SK-N-DZ (cell line): ENCODE data around the gene PC.

Source experiments
- DNase-seq: peaks from one replicate; pipeline ENCODE4 v3.0.0-alpha.2; 2015; ENCODE audit warnings: low spot score

PC gene

GRCh38 chr11:66854729-66855211 is 103.4 kb downstream of the PC start:
- DNase-seq = no peak

GRCh38 chr11:66854231-66854661 is 103.9 kb downstream of the PC start:
- DNase-seq = no peak

DNA sequence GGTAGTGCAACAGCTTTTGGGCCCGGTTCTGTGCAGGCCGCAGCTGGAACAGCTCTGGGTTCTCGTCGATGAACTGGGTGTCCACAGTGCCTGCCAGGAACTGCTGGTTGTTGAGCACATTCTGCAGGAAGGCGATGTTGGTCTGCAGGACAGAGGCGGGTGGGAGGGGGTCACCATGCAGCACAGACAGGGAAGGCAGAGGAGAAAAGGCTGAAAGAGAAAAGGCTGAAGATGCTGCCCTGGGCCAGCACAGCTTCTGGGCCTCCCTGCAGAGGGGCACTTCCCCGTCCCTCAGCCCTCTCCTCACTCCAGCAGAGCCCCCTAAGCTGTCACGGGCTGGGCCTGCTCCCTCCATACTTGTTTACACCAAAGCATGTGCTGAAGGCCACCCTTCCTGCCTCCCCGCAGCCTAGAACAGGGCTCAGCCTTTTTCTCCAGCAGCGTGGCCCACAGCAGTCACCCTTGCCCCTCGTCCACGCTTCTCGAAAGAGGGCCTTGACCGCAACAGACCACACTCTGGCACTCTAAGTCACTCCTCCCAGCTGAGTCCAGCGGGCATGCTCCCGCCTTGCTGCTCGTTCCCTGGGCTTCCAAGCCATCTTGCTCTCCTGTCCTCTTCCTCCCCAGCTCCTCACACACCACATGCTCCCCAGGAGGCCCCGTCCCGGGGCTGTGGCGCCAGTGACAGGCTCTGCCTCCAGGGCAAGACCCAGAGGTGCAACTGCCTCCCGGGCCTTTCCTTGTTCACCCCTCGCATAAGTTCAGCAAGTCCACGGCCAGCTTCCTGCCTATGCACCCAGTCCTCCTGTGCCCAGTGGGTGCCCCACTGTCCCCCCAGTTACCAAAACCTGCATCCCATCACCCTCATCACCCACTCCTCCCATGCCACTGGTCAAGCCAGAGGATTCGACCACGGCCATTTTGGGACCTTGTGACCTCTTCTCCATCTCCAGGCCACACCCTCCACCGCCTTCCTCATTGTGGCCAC is 104.6 kb downstream of the PC start:
- DNase-seq = no peak

GRCh38 chr11:66852466-66853241 is 105.5 kb downstream of the PC start:
- no peak for DNase-seq

GRCh38 chr11:66851698-66852465 is 106.3 kb downstream of the PC start:
- no peak for DNase-seq

- no peak for DNase-seq
These were observed 107.0 kb downstream of the PC start for GRCh38 chr11:66851239-66851596.

- DNase-seq = no peak
These were observed 107.5 kb downstream of the PC start for GRCh38 chr11:66850588-66851238.

DNA sequence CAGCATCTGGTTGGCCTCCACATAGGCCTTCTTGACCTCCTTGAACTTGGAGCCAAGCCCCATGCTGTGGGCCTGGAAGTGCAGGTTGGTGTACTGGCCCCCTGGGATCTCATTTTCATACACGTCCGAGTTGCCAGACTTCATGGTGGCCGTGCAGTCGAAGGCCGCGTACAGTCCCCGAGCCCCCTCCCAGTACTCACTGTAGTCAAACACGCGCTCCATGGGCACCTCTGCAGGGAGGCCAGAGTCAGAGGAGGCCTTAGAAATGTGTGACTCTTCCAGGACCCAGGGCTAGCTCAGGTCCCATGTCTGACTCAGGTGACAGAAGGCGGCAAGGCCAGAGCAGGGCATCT is 108.0 kb downstream of the PC start:
- no peak for DNase-seq

DNA sequence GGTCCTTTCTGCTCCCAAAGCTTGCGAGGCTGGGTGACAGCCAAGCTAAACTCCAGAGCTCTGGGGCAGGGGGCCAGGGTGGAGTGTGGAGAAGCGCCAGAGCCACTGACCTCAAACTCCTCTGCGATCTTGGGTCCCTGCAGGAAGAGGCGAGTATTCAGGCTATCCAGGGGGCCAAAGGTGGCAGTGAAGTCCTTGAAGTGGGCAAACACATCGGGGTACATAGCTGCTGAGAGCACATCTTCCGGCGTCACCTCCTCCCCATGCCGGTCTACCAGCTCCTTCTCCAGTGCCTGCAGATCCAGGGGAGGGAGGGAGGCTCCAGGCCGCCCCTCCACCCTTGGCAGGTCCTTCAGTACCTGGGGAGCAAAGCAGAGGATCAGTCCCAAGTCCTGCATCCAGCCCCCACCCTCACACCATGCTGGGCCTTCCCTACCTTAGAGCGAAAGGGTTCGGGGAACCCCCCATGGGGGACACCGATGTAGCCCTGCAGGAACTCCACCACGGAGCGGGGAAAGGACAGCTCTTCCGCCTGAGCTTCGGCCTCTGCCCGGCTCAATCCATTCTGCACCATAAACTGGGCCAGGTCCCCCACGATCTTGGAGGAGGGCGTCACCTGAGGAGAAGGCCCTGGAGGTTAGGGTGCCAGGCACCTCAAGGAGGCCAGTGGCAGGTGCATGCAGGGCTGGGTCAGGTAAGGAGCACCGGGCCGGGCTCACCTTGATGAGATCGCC is 108.5 kb downstream of the PC start:
- no peak for DNase-seq

DNA sequence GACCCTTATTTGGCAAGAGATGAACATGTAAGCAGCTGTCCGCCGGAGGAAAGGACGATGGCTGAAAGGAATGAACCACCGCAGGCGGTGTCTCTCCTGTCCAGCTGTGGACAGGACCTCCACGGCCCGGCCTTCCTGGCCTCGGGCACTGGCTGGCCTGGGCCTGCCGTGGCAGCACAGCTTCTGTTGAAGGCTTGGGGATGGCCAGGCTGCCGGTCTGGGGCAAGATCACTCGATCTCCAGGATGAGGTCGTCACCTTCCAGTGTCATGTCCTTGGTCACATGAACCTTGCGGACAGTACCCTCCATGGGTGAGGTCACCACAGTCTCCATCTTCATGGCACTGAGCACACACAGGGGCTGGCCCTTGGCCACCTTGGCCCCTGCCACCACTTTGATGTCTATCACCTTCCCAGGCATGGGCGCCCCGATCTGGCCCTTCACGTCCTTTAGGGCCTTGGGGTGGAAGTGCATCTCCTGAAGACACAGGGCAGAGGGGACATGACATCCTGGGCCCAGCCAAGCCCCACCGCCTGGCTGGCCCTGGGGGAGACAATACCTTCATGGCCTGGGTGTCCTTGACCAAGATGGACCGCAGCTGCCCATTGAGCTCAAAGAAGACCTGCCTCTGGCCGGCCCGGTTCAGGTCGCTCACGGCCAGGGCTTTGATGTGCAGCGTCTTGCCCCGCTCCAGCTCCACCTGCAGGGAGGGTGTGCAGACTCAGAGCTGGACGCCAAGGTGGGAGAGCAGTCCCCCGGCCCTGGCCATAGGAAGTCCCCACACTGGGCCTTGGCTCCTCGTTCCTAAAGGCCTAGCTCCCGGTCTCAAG is 109.3 kb downstream of the PC start:
- DNase-seq = no peak

- DNase-seq = no peak
These were observed 110.5 kb downstream of the PC start for GRCh38 chr11:66847461-66848232.

DNA sequence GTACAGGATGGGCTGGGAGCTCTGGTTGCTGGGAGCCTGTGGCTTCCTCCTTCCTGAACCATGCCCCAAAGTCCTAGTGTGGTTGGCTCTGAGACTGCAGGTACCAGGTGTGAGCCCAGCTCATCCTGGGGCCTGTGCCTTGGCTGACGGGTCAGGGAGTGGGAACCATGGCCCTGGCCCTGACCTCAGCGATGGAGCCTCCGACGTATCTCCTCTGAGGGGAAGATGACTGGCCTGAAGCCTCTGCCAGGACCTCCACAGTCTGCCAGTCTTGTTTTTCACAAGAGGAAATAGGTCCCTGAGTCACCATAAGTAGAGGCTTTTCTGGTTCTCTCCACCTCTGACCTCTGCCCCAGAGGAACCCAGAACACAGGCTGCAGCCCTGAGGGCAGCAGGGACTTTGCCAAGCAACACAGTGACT is 111.5 kb downstream of the PC start:
- DNase-seq = no peak

DNA sequence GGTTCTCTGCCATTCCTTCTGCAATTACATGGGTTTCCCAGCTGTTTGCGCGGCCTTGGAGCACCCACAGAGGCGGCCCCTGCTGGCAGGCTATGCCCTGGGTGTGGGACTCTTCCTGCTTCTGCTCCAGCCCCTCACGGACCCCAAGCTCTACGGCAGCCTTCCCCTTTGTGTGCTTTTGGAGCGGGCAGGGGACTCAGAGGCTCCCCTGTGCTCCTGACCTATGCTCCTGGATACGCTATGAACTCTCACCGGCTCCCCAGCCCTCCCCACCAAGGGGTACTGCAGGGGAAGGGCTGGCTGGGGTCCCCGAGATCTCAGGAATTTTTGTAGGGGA is 112.3 kb downstream of the PC start:
- DNase-seq = no peak

- DNase-seq = no peak
These were observed 112.9 kb downstream of the PC start for GRCh38 chr11:66845143-66845875.

GRCh38 chr11:66844496-66845142 is 113.6 kb downstream of the PC start:
- DNase-seq = no peak

GRCh38 chr11:66843776-66844495 is 114.2 kb downstream of the PC start:
- no peak for DNase-seq
